GM18505 (cell line): Measurements from ENCODE around the gene MRPL14.
A peak's percentile ranks its signal among the peaks of the same experiment; 100 is the strongest.
"Not testable (repeated sequence)": the region's sequence is repeated elsewhere in the genome, so short reads cannot be mapped to it uniquely, and the experiment has no call there.

Experiments
- ATAC-seq: cut with Tn5 transposase; IDR thresholded peaks from one replicate; pipeline ENCODE4 v1.9.1; 2021; ENCODE audit not compliant: unreplicated experiment
- POLR2A ChIP-seq: IDR thresholded peaks from 4 replicates; pipeline ENCODE4 v1.6.1; 2011; ENCODE audit warnings: borderline replicate concordance; ENCODE audit not compliant: insufficient read depth, insufficient read length; ENCODE audit errors: extremely low read depth

Gene MRPL14

GRCh38 chr6:44158770-44159228 lies 31.5 kb upstream of the MRPL14 start, which contains the start of gene CAPN11:
Gene CAPN11, plus strand, starts transcription at chr6:44158820. Its CDS starts 29 bp downstream, at chr6:44158849.
- no peak for ATAC-seq

GRCh38 chr6:44157152-44157521 lies 29.9 kb upstream of the MRPL14 start:
- no peak for TF ChIP-seq POLR2A
- no peak for ATAC-seq

More at GRCh38 chr6:44158770-44159228, 31.5 kb upstream of the MRPL14 start, which contains the start of gene CAPN11:
- TF ChIP-seq POLR2A: no peak

GRCh38 chr6:44156494-44157151 lies 29.4 kb upstream of the MRPL14 start:
- ATAC-seq: no peak
- no peak for TF ChIP-seq POLR2A

- no peak for TF ChIP-seq POLR2A
- no peak for ATAC-seq
Observed at GRCh38 chr6:44154067-44154466, 26.8 kb upstream of the MRPL14 start.

- no peak for TF ChIP-seq POLR2A
- no peak for ATAC-seq
Observed at GRCh38 chr6:44152533-44152932, 25.3 kb upstream of the MRPL14 start.

- no peak for TF ChIP-seq POLR2A
- ATAC-seq: no peak
Observed at GRCh38 chr6:44152109-44152461, 24.8 kb upstream of the MRPL14 start.

- ATAC-seq: peak; percentile 67
Observed at GRCh38 chr6:44151348-44152108, 24.3 kb upstream of the MRPL14 start.

GRCh38 chr6:44150317-44150917 lies 23.2 kb upstream of the MRPL14 start:
- no peak for ATAC-seq
- no peak for TF ChIP-seq POLR2A

More at GRCh38 chr6:44151348-44152108, 24.3 kb upstream of the MRPL14 start:
- TF ChIP-seq POLR2A: no peak

GRCh38 chr6:44149369-44150012 lies 22.2 kb upstream of the MRPL14 start:
- no peak for TF ChIP-seq POLR2A
- ATAC-seq: no peak

GRCh38 chr6:44148306-44148705 lies 21.1 kb upstream of the MRPL14 start:
- ATAC-seq: no peak
- TF ChIP-seq POLR2A: no peak

GRCh38 chr6:44147256-44147655 lies 20.0 kb upstream of the MRPL14 start:
- ATAC-seq: no peak
- no peak for TF ChIP-seq POLR2A

- no peak for TF ChIP-seq POLR2A
- no peak for ATAC-seq
Observed at GRCh38 chr6:44146685-44147084, 19.4 kb upstream of the MRPL14 start.

GRCh38 chr6:44145839-44146238 lies 18.6 kb upstream of the MRPL14 start:
- no peak for TF ChIP-seq POLR2A
- ATAC-seq: no peak

GRCh38 chr6:44144536-44144935 lies 17.3 kb upstream of the MRPL14 start:
- not testable (repeated sequence) for ATAC-seq
